H1 (cell line): ENCODE data around the gene ADGRG1. TPM values are rescaled to one million over a fixed set of nuclear protein-coding genes. Genes with fewer than 3 reads are reported as not detected.

ENCODE experiments used
- CTCF ChIA-PET: fragments of 300-600 bp; sonication (Branson Sonifier 250); formaldehyde crosslinking; loops from one replicate; lab custom pipeline; 2021; ENCODE audit not compliant: partially characterized antibody; lab: Charles Lee
- POLR2A ChIA-PET: fragments of 300-600 bp; sonication (Branson Sonifier 250); formaldehyde crosslinking; loops from one replicate; lab custom pipeline; 2021; ENCODE audit warnings: inconsistent platforms; ENCODE audit not compliant: partially characterized antibody; lab: Charles Lee
- DNase-seq, 2 experiments: peaks; one replicate each; pipeline versions ENCODE4 v3.0.0 to v3.0.0-alpha.2; 2010 to 2022; ENCODE audit warnings: low spot score in 2 of 2, low read depth in 1 of 2, mixed read lengths in 1 of 2
- FAIRE-seq: peaks from 2 replicates; lab custom pipeline; 2011; peaks lifted over from hg19 to GRCh38; lab: Jason Lieb, UNC
- H2AFZ ChIP-seq: 2 replicates; pipeline ENCODE4 v1.8.1; 2012; ENCODE audit warnings: low read length, inconsistent platforms
- H2AK5ac ChIP-seq: 2 replicates; pipeline ENCODE4 v1.6.1; 2013; ENCODE audit warnings: low read depth, low read length
- H2BK120ac ChIP-seq: replicated peaks from 2 replicates; pipeline ENCODE3; 2013; ENCODE audit warnings: low read depth, low read length, inconsistent platforms
- H2BK12ac ChIP-seq: 2 replicates; pipeline ENCODE4 v1.6.1; 2013; ENCODE audit warnings: low read depth, low read length
- H2BK15ac ChIP-seq: 2 replicates; pipeline ENCODE4 v1.6.1; 2013; ENCODE audit warnings: low read length
- H2BK20ac ChIP-seq: 2 replicates; pipeline ENCODE4 v1.6.1; 2013; ENCODE audit warnings: low read length
- H2BK5ac ChIP-seq: 2 replicates; pipeline ENCODE4 v1.6.1; 2013; ENCODE audit warnings: low read depth, low read length
- H3K14ac ChIP-seq: 2 replicates; pipeline ENCODE4 v1.6.1; 2013; ENCODE audit warnings: inconsistent platforms; ENCODE audit not compliant: insufficient read length
- H3K18ac ChIP-seq: 2 replicates; pipeline ENCODE4 v1.6.1; 2013; ENCODE audit warnings: low read length; ENCODE audit errors: extremely low read depth
- H3K23ac ChIP-seq: 2 replicates; pipeline ENCODE4 v1.6.1; 2013; ENCODE audit warnings: inconsistent platforms; ENCODE audit not compliant: insufficient read length
- H3K23me2 ChIP-seq: 2 replicates; pipeline ENCODE4 v1.6.1; 2013; ENCODE audit warnings: low read depth, low read length
- H3K27ac ChIP-seq: 2 replicates; pipeline ENCODE4 v1.6.1; 2011; ENCODE audit warnings: low read depth, low read length, inconsistent platforms
- H3K27me3 ChIP-seq, 4 experiments: replicated peaks in 1 of 4; 1 replicate in 1 of 4; 2 replicates in 3 of 4; pipeline versions ENCODE4 v1.6.1 to v1.8.1; 2011 to 2013; ENCODE audit warnings: low read length in 3 of 4, mild to moderate bottlenecking in 3 of 4, inconsistent platforms in 2 of 4, mixed read lengths in 2 of 4, moderate library complexity in 1 of 4; ENCODE audit not compliant: control insufficient read depth in 3 of 4, insufficient read depth in 3 of 4; ENCODE audit errors: extremely low read depth in 1 of 4
- H3K36me3 ChIP-seq, 4 experiments: 2 replicates each; pipeline versions ENCODE4 v1.6.1 to v1.8.1; 2011 to 2013; ENCODE audit warnings: mild to moderate bottlenecking in 4 of 4, low read length in 3 of 4, moderate library complexity in 2 of 4, control low read depth in 1 of 4, inconsistent platforms in 1 of 4; ENCODE audit not compliant: insufficient read depth in 4 of 4, control insufficient read depth in 2 of 4
- H3K4ac ChIP-seq: replicated peaks from 2 replicates; pipeline ENCODE3; 2013; ENCODE audit warnings: low read length, low read depth, mixed read lengths, inconsistent platforms; ENCODE audit not compliant: insufficient read length
- H3K4me1 ChIP-seq, 4 experiments: replicated peaks in 1 of 4; 1 replicate in 1 of 4; 2 replicates in 3 of 4; pipeline versions ENCODE4 v1.6.1 to v1.8.1; 2011 to 2013; ENCODE audit warnings: low read length in 3 of 4, inconsistent platforms in 2 of 4, mixed read lengths in 1 of 4; ENCODE audit not compliant: insufficient read depth in 4 of 4, control insufficient read depth in 3 of 4
- H3K4me2 ChIP-seq, 2 experiments: 2 replicates each; pipeline versions ENCODE4 v1.6.1 to v1.8.1; 2011 to 2013; ENCODE audit warnings: low read depth in 2 of 2, low read length in 2 of 2, control low read depth in 1 of 2, inconsistent platforms in 1 of 2, mild to moderate bottlenecking in 1 of 2; ENCODE audit not compliant: insufficient read depth in 1 of 2
- H3K4me3 ChIP-seq, 4 experiments: fragments of 200-600, 300-600 bp in 1 of 4; sonication (generic), shearing (Covaris generic), sonication (Bioruptor Twin) in 1 of 4; 2 replicates each; pipeline versions ENCODE4 v1.5.1 to v1.8.1; 2011 to 2016; ENCODE audit warnings: low read length in 4 of 4, low read depth in 3 of 4, control low read depth in 2 of 4, inconsistent platforms in 2 of 4, mild to moderate bottlenecking in 2 of 4, mixed read lengths in 1 of 4, moderate library complexity in 1 of 4; ENCODE audit not compliant: insufficient read depth in 2 of 4; ENCODE audit errors: extremely low read depth in 1 of 4
- H3K56ac ChIP-seq: replicated peaks from 2 replicates; pipeline ENCODE3; 2013; ENCODE audit warnings: low read depth, mild to moderate bottlenecking, mixed read lengths, low read length, inconsistent platforms; ENCODE audit not compliant: insufficient read length
- H3K79me1 ChIP-seq: 2 replicates; pipeline ENCODE4 v1.6.1; 2013; ENCODE audit warnings: low read depth, low read length, control low read depth
- H3K79me2 ChIP-seq, 2 experiments: 2 replicates each; pipeline versions ENCODE4 v1.6.1 to v1.8.1; 2012 to 2013; ENCODE audit warnings: low read length in 2 of 2, mild to moderate bottlenecking in 2 of 2, inconsistent platforms in 1 of 2; ENCODE audit not compliant: insufficient read depth in 2 of 2, control insufficient read depth in 1 of 2
- H3K9ac ChIP-seq, 4 experiments: replicated peaks in 1 of 4; 1 replicate in 1 of 4; 2 replicates in 3 of 4; pipeline versions ENCODE4 v1.6.1 to v1.8.1; 2011 to 2013; ENCODE audit warnings: low read depth in 3 of 4, low read length in 3 of 4, control low read depth in 2 of 4, mild to moderate bottlenecking in 2 of 4, moderate library complexity in 2 of 4, inconsistent platforms in 1 of 4; ENCODE audit errors: extremely low read depth in 1 of 4
- H3K9me3 ChIP-seq, 2 experiments: 2 replicates each; pipeline versions ENCODE4 v1.6.1 to v1.8.1; 2012 to 2013; ENCODE audit warnings: mild to moderate bottlenecking in 2 of 2, moderate library complexity in 2 of 2, control low read depth in 1 of 2, inconsistent platforms in 1 of 2, low read depth in 1 of 2, low read length in 1 of 2, mixed read lengths in 1 of 2; ENCODE audit not compliant: insufficient read depth in 2 of 2
- H4K20me1 ChIP-seq, 2 experiments: replicated peaks in 1 of 2; 2 replicates each; pipeline versions ENCODE3 to v1.8.1; 2011 to 2013; ENCODE audit warnings: inconsistent platforms in 2 of 2, low read length in 2 of 2, mild to moderate bottlenecking in 1 of 2; ENCODE audit not compliant: insufficient read depth in 2 of 2, control insufficient read depth in 1 of 2
- H4K5ac ChIP-seq: 2 replicates; pipeline ENCODE4 v1.6.1; 2013; ENCODE audit warnings: low read length, low read depth, mixed read lengths, inconsistent platforms; ENCODE audit not compliant: insufficient read length
- H4K8ac ChIP-seq: 2 replicates; pipeline ENCODE4 v1.8.0; 2013; ENCODE audit warnings: mild to moderate bottlenecking, moderate library complexity, low read length, inconsistent platforms; ENCODE audit not compliant: insufficient read depth; ENCODE audit errors: extremely low read depth
- H4K91ac ChIP-seq: replicated peaks from 2 replicates; pipeline ENCODE3; 2013; ENCODE audit warnings: low read length, mixed read lengths, inconsistent platforms; ENCODE audit not compliant: insufficient read length
- BACH1 ChIP-seq: IDR thresholded peaks from 2 replicates; pipeline ENCODE4 v1.6.1; 2012; ENCODE audit warnings: low read length, improper control_type of control experiment
- CTCF ChIP-seq, 3 experiments: IDR thresholded peaks; 1 replicate in 2 of 3; 2 replicates in 1 of 3; pipeline versions ENCODE4 v1.5.1 to v1.6.1; 2011; ENCODE audit warnings: low read length in 3 of 3, mild to moderate bottlenecking in 3 of 3, inconsistent platforms in 2 of 3, low read depth in 1 of 3, moderate library complexity in 1 of 3; ENCODE audit not compliant: insufficient read depth in 1 of 3; ENCODE audit errors: control extremely low read depth in 1 of 3
- HDAC2 ChIP-seq, 2 experiments: fragments of 300-600 bp in 1 of 2; sonication (generic) in 1 of 2; IDR thresholded peaks; 2 replicates each; pipeline ENCODE4 v1.6.1; 2011 to 2012; ENCODE audit warnings: low read depth in 2 of 2, low read length in 2 of 2, mild to moderate bottlenecking in 2 of 2, moderate library complexity in 2 of 2, borderline replicate concordance in 1 of 2, inconsistent platforms in 1 of 2
- RAD21 ChIP-seq, 2 experiments: IDR thresholded peaks in 1 of 2; conservative IDR thresholded peaks in 1 of 2; 2 replicates each; pipeline ENCODE4 v1.6.1; 2011; ENCODE audit warnings: low read depth in 2 of 2, low read length in 2 of 2, improper control_type of control experiment in 1 of 2, inconsistent platforms in 1 of 2, mild to moderate bottlenecking in 1 of 2, moderate library complexity in 1 of 2
- WGBS, 2 experiments: shearing (Covaris generic) in 1 of 2; methylation state at CpG; one replicate each; pipeline versions ENCODE4 v1.1.6 to v1.1.7; 2013 to 2015; ENCODE audit warnings: low lambda C conversion rate in 2 of 2, mixed read lengths in 2 of 2, inconsistent platforms in 1 of 2, low coverage in 1 of 2, missing lambda C conversion rate in 1 of 2; ENCODE audit not compliant: insufficient replicate concordance in 2 of 2, insufficient coverage in 1 of 2, insufficient read length in 1 of 2; ENCODE audit errors: extremely low coverage in 1 of 2, missing lambda C conversion rate in 1 of 2; 5-methylcytosine and 5-hydroxymethylcytosine counted together
- polyA plus RNA-seq, 7 experiments: library from polyadenylated mRNA; depleted of rRNA in 3 of 7; stranded (reverse) in 5 of 7; unstranded in 2 of 7; fragments of >200 nt in 5 of 7; fragments of 200-250 nt in 2 of 7; gene quantifications; 1 replicate in 5 of 7; 2 replicates in 1 of 7; 4 replicates in 1 of 7; pipeline versions ENCODE4 v1.2.1 to v1.2.3, GENCODE V29; 2011 to 2013; ENCODE audit warnings: missing spikeins in 2 of 7, mixed read lengths in 2 of 7
- total RNA-seq: library from RNA; stranded (reverse); fragmentation: NEBNext Ultra II Directional; extraction: Animal tissue kit (Norgen Biotek cat#: 25700); gene quantifications from 2 replicates; pipeline ENCODE4 v1.2.1, GENCODE V29; 2021

ADGRG1 gene
- total and polyA plus RNA-seq, 2 of the 8 experiments (the other 6 are each of a cell fraction or from before 2014, with no cell fraction given): 1.3 to 2.6 TPM

- 84% methylated on average over 12 of the region's 12 CpGs; no CpG with 5 or more reads in 1 of the 2 experiments for WGBS, 2 experiments
- CTCF ChIA-PET: interaction anchor here (0.9 to 7.2 kb wide), 17 partner anchors 9 to 172 kb away, joined by 3 to 63 read pairs (median 6); partner anchors contain the start of gene ADGRG3
- no peak overlapping the region for H3K27ac ChIP-seq
- no peak overlapping the region for H2AFZ ChIP-seq
- 0 out of 7 replicates have a peak, but pooled peaks cover 0 to 2% (median 0%) of the 10 kb centered on the region in 4 experiments for H3K27me3 ChIP-seq
- no peak overlapping the region for H3K56ac ChIP-seq
- DNase-seq: peak in 1 of 2 experiments; percentile 41
- H4K5ac ChIP-seq: no peak overlapping the region
- no peak overlapping the region for H3K23ac ChIP-seq
- no peak overlapping the region for H3K4me3 ChIP-seq
- no peak overlapping the region for H3K14ac ChIP-seq
- POLR2A ChIA-PET: interaction anchor here (0.9 to 1.8 kb wide), 4 partner anchors 12 to 76 kb away, joined by 3 to 6 read pairs (median 4); no protein-coding TSS in a partner anchor
- H2AK5ac ChIP-seq: no peak overlapping the region
- no peaks in the 10 kb centered on the region for H3K79me2 ChIP-seq
- TF ChIP-seq HDAC2 (IDR thresholded peaks at IDR 0.05; ENCODE audit: borderline replicate concordance in 1 of 2, low read depth in 2 of 2, low read length in 2 of 2) (no peak), BACH1 (no peak), RAD21 (IDR thresholded peaks at IDR 0.05 in 1 of 2, conservative IDR thresholded peaks at IDR 0.05 in 1 of 2; ENCODE audit: low read depth in 2 of 2, low read length in 2 of 2) (peak; percentile 33 to 49; a peak in 3 of 4 replicates), CTCF (IDR thresholded peaks at IDR 0.05; ENCODE audit: control extremely low read depth in 1 of 3, insufficient read depth in 1 of 3, low read depth in 1 of 3, low read length in 3 of 3) (peak; percentile 19 to 33 (median 29))
- H3K4me1 ChIP-seq: no peaks in the 10 kb centered on the region
- H4K20me1 ChIP-seq: no peaks in the 10 kb centered on the region
- H3K9ac ChIP-seq: no peak overlapping the region
- H3K9me3 ChIP-seq: no peaks in the 10 kb centered on the region
- no peaks in the 10 kb centered on the region for H3K23me2 ChIP-seq
- H3K4me2 ChIP-seq: no peak overlapping the region
- no peaks in the 10 kb centered on the region for H3K36me3 ChIP-seq
- no peak overlapping the region for H2BK15ac ChIP-seq
- H3K4ac ChIP-seq: no peak overlapping the region
- H2BK12ac ChIP-seq: no peak overlapping the region
- no peak overlapping the region for H4K91ac ChIP-seq
- no peaks in the 10 kb centered on the region for H3K79me1 ChIP-seq
- no peak overlapping the region for H2BK120ac ChIP-seq
- H2BK20ac ChIP-seq: no peak overlapping the region
- no peak overlapping the region for H3K18ac ChIP-seq
- FAIRE-seq: no peak
- H2BK5ac ChIP-seq: no peak overlapping the region
- no peak overlapping the region for H4K8ac ChIP-seq
Measured at GRCh38 chr16:57609541-57610401, 18.7 kb upstream of the ADGRG1 start.
